H9 (cell line): Measurements from ENCODE around the gene IRX4. TPM values are rescaled to one million over a fixed set of nuclear protein-coding genes. Genes with fewer than 3 reads are reported as not detected.

Source experiments
- DNase-seq: peaks from one replicate; pipeline ENCODE4 v3.0.0-alpha.2; 2017
- H2AFZ ChIP-seq: one replicate; pipeline ENCODE4 v1.6.1; 2013; ENCODE audit warnings: mild to moderate bottlenecking, low read length, control low read depth, moderate library complexity
- H2AK5ac ChIP-seq: 2 replicates; pipeline ENCODE4 v1.6.1; 2013; ENCODE audit warnings: low read length, control low read depth, mixed read lengths; ENCODE audit not compliant: insufficient read length
- H2BK120ac ChIP-seq: one replicate; pipeline ENCODE4 v1.6.1; 2013; ENCODE audit warnings: low read depth, mild to moderate bottlenecking, low read length, control low read depth, inconsistent platforms; ENCODE audit not compliant: poor library complexity, severe bottlenecking
- H2BK12ac ChIP-seq: 2 replicates; pipeline ENCODE4 v1.6.1; 2013; ENCODE audit warnings: low read length, control low read depth, mixed read lengths, low read depth; ENCODE audit not compliant: insufficient read length
- H2BK15ac ChIP-seq: 2 replicates; pipeline ENCODE4 v1.6.1; 2013; ENCODE audit warnings: low read depth, low read length, control low read depth
- H2BK20ac ChIP-seq: one replicate; pipeline ENCODE4 v1.6.1; 2013; ENCODE audit warnings: low read depth, mild to moderate bottlenecking, low read length, control low read depth, inconsistent platforms; ENCODE audit not compliant: poor library complexity, severe bottlenecking
- H2BK5ac ChIP-seq: 2 replicates; pipeline ENCODE4 v1.6.1; 2013; ENCODE audit warnings: low read length, control low read depth, mixed read lengths; ENCODE audit not compliant: insufficient read length
- H3K14ac ChIP-seq: 2 replicates; pipeline ENCODE4 v1.6.1; 2013; ENCODE audit warnings: low read length, control low read depth; ENCODE audit not compliant: insufficient read depth
- H3K18ac ChIP-seq: 2 replicates; pipeline ENCODE4 v1.6.1; 2013; ENCODE audit warnings: low read depth, mild to moderate bottlenecking, mixed read lengths, low read length, control low read depth; ENCODE audit not compliant: insufficient read length
- H3K23ac ChIP-seq: 2 replicates; pipeline ENCODE4 v1.6.1; 2013; ENCODE audit warnings: low read length, control low read depth, mixed read lengths, low read depth; ENCODE audit not compliant: insufficient read length
- H3K23me2 ChIP-seq: 2 replicates; pipeline ENCODE4 v1.6.1; 2013; ENCODE audit warnings: low read depth, mild to moderate bottlenecking, mixed read lengths, low read length, control low read depth; ENCODE audit not compliant: insufficient read length, poor library complexity, severe bottlenecking
- H3K27ac ChIP-seq: 2 replicates; pipeline ENCODE4 v1.5.1; 2013; ENCODE audit warnings: low read length, control low read depth, mixed read lengths, low read depth; ENCODE audit not compliant: insufficient read length
- H3K27me3 ChIP-seq: 2 replicates; pipeline ENCODE4 v1.6.1; 2013; ENCODE audit warnings: low read length, control low read depth, inconsistent platforms; ENCODE audit not compliant: insufficient read depth
- H3K4ac ChIP-seq: 2 replicates; pipeline ENCODE4 v1.6.1; 2013; ENCODE audit warnings: low read depth, mild to moderate bottlenecking, control low read depth, inconsistent platforms, low read length, moderate library complexity
- H3K4me1 ChIP-seq: 2 replicates; pipeline ENCODE4 v1.6.1; 2013; ENCODE audit warnings: low read length, control low read depth, inconsistent platforms; ENCODE audit not compliant: insufficient read depth
- H3K4me2 ChIP-seq: 2 replicates; pipeline ENCODE4 v1.6.1; 2013; ENCODE audit warnings: low read length, control low read depth, mixed read lengths; ENCODE audit not compliant: insufficient read length, insufficient read depth
- H3K56ac ChIP-seq: 2 replicates; pipeline ENCODE4 v1.6.1; 2013; ENCODE audit warnings: low read depth, mild to moderate bottlenecking, mixed read lengths, low read length, control low read depth; ENCODE audit not compliant: insufficient read length
- H3K79me1 ChIP-seq: 2 replicates; pipeline ENCODE4 v1.6.1; 2013; ENCODE audit warnings: low read depth, mild to moderate bottlenecking, moderate library complexity, low read length, control low read depth, inconsistent platforms; ENCODE audit not compliant: insufficient read depth, poor library complexity, severe bottlenecking
- H3K79me2 ChIP-seq: 2 replicates; pipeline ENCODE4 v1.6.1; 2013; ENCODE audit warnings: low read length, control low read depth, inconsistent platforms; ENCODE audit not compliant: insufficient read depth
- H3K9ac ChIP-seq: 2 replicates; pipeline ENCODE4 v1.6.1; 2013; ENCODE audit warnings: low read length, control low read depth, mixed read lengths; ENCODE audit not compliant: insufficient read length; ENCODE audit errors: extremely low read depth
- H3K9me3 ChIP-seq: one replicate; pipeline ENCODE4 v1.6.1; 2013; ENCODE audit warnings: low read depth, low read length, inconsistent platforms; ENCODE audit not compliant: control insufficient read depth
- H3T11ph ChIP-seq: one replicate; pipeline ENCODE4 v1.6.1; 2013; ENCODE audit warnings: mild to moderate bottlenecking, low read length, control low read depth, inconsistent platforms
- H4K20me1 ChIP-seq: one replicate; pipeline ENCODE4 v1.6.1; 2013; ENCODE audit not compliant: control insufficient read depth, insufficient read length, insufficient read depth
- H4K5ac ChIP-seq: 2 replicates; pipeline ENCODE4 v1.6.1; 2013; ENCODE audit warnings: low read depth, mild to moderate bottlenecking, mixed read lengths, low read length, control low read depth; ENCODE audit not compliant: insufficient read length
- H4K8ac ChIP-seq: replicated peaks from 2 replicates; pipeline ENCODE4 v1.6.1; 2013; ENCODE audit warnings: low read length, control low read depth, mixed read lengths, low read depth; ENCODE audit not compliant: insufficient read length
- H4K91ac ChIP-seq: 2 replicates; pipeline ENCODE4 v1.6.1; 2013; ENCODE audit warnings: low read depth, mild to moderate bottlenecking, moderate library complexity, mixed read lengths, low read length, control low read depth; ENCODE audit not compliant: insufficient read length
- H3K27ac Mint-ChIP-seq, 3 experiments: 2 replicates in 2 of 3; 3 replicates in 1 of 3; pipeline ENCODE4 v1.8.0; 2020 to 2021; ENCODE audit warnings: mixed read lengths in 3 of 3, mild to moderate bottlenecking in 1 of 3, moderate library complexity in 1 of 3
- H3K27me3 Mint-ChIP-seq: 2 replicates; pipeline ENCODE4 v1.8.0; 2021; ENCODE audit warnings: low read depth, mild to moderate bottlenecking, moderate library complexity, mixed read lengths
- H3K36me3 Mint-ChIP-seq, 3 experiments: 2 replicates in 2 of 3; 3 replicates in 1 of 3; pipeline ENCODE4 v1.8.0; 2020 to 2021; ENCODE audit warnings: low read depth in 3 of 3, mixed read lengths in 3 of 3; ENCODE audit not compliant: insufficient read depth in 1 of 3
- H3K4me1 Mint-ChIP-seq, 2 experiments: 2 replicates each; pipeline ENCODE4 v1.8.0; 2020; ENCODE audit warnings: mixed read lengths in 2 of 2
- H3K4me3 Mint-ChIP-seq, 2 experiments: 2 replicates in 1 of 2; 3 replicates in 1 of 2; pipeline ENCODE4 v1.8.0; 2020 to 2021; ENCODE audit warnings: mild to moderate bottlenecking in 2 of 2, mixed read lengths in 2 of 2, moderate library complexity in 1 of 2
- H3K9me3 Mint-ChIP-seq, 2 experiments: 2 replicates in 1 of 2; 3 replicates in 1 of 2; pipeline ENCODE4 v1.8.0; 2020; ENCODE audit warnings: mild to moderate bottlenecking in 2 of 2, mixed read lengths in 2 of 2, moderate library complexity in 1 of 2
- WGBS: extraction: QIAGEN DNeasy Blood & Tissue Kit; methylation state at CpG from one replicate; pipeline ENCODE4 v1.1.7; 2013; ENCODE audit warnings: missing lambda C conversion rate, low lambda C conversion rate, mixed read lengths; ENCODE audit not compliant: insufficient read length; ENCODE audit errors: extremely low coverage; 5-methylcytosine and 5-hydroxymethylcytosine counted together
- total RNA-seq: library from RNA; stranded (reverse); gene quantifications from 2 replicates; pipeline ENCODE4 v1.2.1, GENCODE V29; 2021
- TF ChIP-seq, protein P1 (sequence below): fragments of 200-600 bp; sonication (generic); conservative IDR thresholded peaks from 3 replicates; pipeline ENCODE4 v1.8.0; 2021; ENCODE audit warnings: antibody characterized with exemption, mild to moderate bottlenecking

IRX4 gene
- total RNA-seq, 1 experiment from 2014 or later, result 3.2 TPM

DNA sequence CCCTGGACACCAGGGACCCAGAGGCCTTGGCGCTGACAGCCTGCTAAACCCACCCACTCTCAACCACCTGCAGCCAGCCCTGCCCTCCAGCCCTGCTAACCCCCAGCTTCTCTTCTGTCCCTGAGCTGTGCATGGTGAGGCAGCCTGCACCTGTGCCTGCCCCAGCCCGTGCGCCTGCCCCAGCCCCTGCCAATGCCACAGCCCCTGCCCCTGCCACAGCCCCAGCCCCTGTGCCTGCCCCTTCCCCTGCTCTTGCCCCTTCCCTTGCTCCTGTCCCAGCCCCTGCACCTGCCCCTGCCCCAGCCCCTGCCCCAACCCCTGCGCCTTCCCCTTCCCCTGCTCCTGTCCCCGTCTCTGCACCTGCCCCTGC is 43.3 kb upstream of the IRX4 start:
- H3K4me2 ChIP-seq, result no peak overlapping the region
- no CpG with 5 or more reads among the region's 5 CpGs for WGBS
- H2BK120ac ChIP-seq, result no peak overlapping the region
- H3K27ac ChIP-seq, result no peak overlapping the region
- H3K14ac ChIP-seq, result no peak overlapping the region
- H3K9ac ChIP-seq, result no peak overlapping the region
- H3K18ac ChIP-seq, result no peak overlapping the region
- H2BK15ac ChIP-seq, result no peak overlapping the region
- no peak for DNase-seq
- H4K5ac ChIP-seq, result no peak overlapping the region
- H2BK20ac ChIP-seq, result no peak overlapping the region
- no peak overlapping the region for H3T11ph ChIP-seq
- no peak overlapping the region for H4K91ac ChIP-seq
- H3K27me3 Mint-ChIP-seq, result peaks cover 15% of the 10 kb centered on the region
- H3K9me3 Mint-ChIP-seq, result no peaks in the 10 kb centered on the region
- H2BK12ac ChIP-seq, result no peak overlapping the region
- H3K4me1 ChIP-seq, result no peaks in the 10 kb centered on the region; the same call in 1 of the 2 replicates
- peaks cover 0 to 4% of the 10 kb centered on the region in 2 experiments; a peak in 2 of 4 replicates for H3K4me1 Mint-ChIP-seq
- H2AFZ ChIP-seq, result no peak overlapping the region
- no peaks in the 10 kb centered on the region; the same call in 1 of the 2 replicates for H3K27me3 ChIP-seq
- no peak overlapping the region for H3K23ac ChIP-seq
- H3K9me3 ChIP-seq, result no peaks in the 10 kb centered on the region
- no peak overlapping the region for H3K27ac Mint-ChIP-seq
- peaks cover 4% of the 10 kb centered on the region for H4K20me1 ChIP-seq
- H3K79me1 ChIP-seq, result no peaks in the 10 kb centered on the region
- H3K79me2 ChIP-seq, result no peaks in the 10 kb centered on the region
- peaks cover 2% of the 10 kb centered on the region for H3K23me2 ChIP-seq
- H2AK5ac ChIP-seq, result no peak overlapping the region
- H3K56ac ChIP-seq, result no peak overlapping the region
- H2BK5ac ChIP-seq, result no peak overlapping the region
- no peak overlapping the region for H3K4me3 Mint-ChIP-seq
- H3K36me3 Mint-ChIP-seq, result no peaks in the 10 kb centered on the region
- no peak overlapping the region for H4K8ac ChIP-seq
- TF ChIP-seq, protein P1, sequence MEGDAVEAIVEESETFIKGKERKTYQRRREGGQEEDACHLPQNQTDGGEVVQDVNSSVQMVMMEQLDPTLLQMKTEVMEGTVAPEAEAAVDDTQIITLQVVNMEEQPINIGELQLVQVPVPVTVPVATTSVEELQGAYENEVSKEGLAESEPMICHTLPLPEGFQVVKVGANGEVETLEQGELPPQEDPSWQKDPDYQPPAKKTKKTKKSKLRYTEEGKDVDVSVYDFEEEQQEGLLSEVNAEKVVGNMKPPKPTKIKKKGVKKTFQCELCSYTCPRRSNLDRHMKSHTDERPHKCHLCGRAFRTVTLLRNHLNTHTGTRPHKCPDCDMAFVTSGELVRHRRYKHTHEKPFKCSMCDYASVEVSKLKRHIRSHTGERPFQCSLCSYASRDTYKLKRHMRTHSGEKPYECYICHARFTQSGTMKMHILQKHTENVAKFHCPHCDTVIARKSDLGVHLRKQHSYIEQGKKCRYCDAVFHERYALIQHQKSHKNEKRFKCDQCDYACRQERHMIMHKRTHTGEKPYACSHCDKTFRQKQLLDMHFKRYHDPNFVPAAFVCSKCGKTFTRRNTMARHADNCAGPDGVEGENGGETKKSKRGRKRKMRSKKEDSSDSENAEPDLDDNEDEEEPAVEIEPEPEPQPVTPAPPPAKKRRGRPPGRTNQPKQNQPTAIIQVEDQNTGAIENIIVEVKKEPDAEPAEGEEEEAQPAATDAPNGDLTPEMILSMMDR, result no peak
- H3K4ac ChIP-seq, result no peak overlapping the region
